Measurements from ENCODE around the gene GRIN2A.

Gene GRIN2A

DNA sequence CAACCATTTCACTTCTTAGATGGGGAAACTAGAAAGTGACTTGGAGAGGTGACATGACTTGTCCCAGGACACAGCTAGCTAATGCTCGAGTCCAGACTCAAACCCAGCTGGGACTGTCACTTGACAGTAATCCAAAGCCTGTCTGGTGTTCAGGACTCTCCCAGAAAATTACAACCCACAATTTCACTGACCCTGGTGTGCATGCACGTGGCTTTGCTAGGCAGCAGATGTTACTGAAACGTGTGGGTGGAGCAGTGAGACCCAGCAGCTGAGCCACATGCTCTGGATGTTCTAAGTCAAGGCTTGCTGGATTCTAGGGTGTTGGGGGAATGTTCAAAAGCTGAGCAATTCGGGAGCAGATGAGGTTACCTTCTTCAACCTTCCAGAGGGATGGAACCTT lies 364.6 kb downstream of the GRIN2A start:
- DNase-seq (ENCODE audit: low read depth), result no peak

DNA sequence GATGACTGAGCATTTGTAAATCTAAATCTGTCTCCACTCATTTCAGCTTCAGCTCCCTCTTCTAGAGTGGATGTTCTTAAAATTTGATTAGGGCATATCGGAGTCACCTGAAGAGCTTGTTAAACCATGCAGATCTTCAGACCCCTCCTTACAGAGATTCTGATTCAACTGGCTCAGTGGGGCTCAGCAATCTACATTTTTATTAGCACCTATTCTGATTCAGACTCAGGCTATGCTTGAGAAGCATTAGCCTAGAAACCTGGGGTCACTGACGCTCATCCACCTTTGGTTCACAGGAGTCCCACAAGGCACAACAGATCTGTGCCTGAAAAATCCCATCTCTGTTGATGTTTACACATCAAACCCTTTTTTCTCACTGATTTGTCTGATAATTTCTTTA lies 365.6 kb downstream of the GRIN2A start:
- DNase-seq (ENCODE audit: low read depth), result no peak

DNA sequence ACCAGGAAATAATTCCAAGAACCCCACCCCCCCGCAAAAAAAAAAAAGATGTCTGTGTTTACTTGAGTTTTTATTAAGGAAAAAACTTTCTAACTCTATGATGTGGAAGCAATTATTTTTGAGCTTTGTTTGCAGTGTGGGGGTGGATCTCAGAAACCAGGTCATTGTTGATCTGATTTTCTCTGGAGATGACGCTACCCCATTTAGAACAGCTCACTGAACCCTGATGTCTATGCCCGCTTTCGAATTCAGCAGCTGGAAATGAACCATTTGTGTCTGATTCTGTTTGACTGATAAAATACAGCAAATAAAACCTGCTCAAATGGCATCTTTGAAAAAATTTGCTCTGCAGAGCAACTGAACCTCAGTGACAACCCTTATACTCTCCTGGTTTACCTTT lies 368.6 kb downstream of the GRIN2A start:
- no peak for DNase-seq (ENCODE audit: low read depth)

DNA sequence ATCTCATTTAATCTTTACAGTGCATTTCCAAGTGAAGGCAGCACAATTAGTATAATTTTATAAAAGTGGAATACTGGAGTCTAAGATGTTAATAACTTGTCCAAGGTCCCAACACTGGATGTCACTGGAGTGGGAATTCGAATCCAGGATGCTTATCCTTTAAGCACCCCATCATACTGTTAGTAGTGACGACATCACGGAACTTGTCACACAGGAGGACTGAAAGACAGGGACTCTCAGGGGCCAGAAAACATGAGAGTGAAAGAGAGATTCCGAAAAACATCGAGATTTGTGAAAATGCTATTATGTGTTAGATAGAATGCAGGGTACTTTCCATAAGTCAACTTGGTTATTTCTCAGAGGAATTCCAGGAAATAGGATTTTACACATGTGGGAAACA lies 374.0 kb downstream of the GRIN2A start:
- DNase-seq (ENCODE audit: low read depth), result no peak

DNA sequence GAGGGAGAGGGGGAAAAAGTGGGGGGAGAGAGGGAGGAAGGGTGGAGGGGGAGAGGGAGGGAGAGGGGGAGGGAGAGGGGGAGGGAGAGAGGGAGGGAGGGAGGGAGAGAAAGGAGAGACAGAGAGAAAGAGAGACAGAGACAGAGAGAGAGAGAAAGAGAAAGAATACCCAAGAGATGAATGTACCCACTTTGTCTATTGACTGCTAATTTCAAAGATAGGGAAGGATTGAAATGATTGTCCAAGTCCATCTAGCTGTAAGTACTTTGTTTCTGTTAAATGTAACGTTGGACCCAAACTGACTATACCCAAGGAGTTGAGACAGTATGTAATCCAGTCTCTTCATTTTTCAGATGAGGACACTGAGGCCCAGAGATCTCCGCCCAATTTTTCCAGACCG lies 374.9 kb downstream of the GRIN2A start:
- no peak for DNase-seq (ENCODE audit: low read depth)

DNA sequence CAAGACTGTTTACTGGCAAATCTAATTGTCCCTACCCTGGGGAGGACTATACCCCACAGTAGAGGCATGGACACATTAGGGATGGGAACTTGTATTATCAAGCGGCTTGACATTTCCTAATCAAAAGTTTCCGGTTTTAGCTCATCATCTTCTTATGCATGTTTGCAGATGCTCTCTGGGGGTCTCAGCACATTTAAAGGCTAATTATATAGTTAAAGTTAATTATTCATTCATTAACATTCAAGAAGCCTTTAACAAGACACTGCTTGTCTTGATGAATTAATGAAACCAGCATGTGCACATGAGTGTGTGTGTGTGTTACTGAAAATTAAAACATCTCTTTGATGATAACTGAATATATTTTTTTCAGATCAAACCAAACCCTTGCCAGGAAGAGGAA lies 377.1 kb downstream of the GRIN2A start:
- DNase-seq (ENCODE audit: low read depth), result no peak

DNA sequence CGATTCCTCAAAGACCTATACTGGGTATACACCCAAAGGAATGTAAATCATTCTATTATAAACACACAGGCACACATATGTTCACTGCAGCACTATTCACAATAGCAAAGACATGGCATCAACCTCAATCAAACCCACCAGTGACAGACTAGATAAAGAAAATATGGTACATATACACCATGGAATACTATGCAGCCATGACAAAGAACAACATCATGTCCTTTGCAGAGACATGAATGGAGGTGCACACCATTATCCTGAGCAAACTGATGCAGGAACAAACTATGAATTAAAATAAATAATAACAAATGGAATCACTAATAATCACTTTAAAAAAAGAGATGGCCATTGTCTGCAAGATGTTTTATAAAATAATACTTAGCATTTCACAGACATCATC lies 380.1 kb downstream of the GRIN2A start:
- DNase-seq (ENCODE audit: low read depth), result no peak

DNA sequence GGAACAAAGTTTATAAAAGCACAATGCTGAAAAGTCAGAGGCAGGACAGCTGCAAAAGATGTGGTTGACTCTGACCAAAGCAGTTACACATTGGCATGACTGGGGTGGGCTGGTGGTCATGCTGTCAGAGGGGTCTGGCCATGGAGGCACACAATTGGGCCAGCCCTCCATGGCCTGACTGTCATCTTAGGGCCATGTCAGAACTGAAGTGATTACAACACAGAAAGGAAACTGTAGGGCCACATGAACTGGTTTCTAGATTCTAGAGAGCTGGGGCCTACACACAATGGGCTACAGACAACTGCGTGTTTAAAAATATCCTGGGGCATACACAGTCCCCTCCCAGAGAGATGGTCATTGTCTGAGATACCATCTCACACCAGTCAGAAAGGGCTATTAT lies 380.6 kb downstream of the GRIN2A start:
- no peak for DNase-seq (ENCODE audit: low read depth)

DNA sequence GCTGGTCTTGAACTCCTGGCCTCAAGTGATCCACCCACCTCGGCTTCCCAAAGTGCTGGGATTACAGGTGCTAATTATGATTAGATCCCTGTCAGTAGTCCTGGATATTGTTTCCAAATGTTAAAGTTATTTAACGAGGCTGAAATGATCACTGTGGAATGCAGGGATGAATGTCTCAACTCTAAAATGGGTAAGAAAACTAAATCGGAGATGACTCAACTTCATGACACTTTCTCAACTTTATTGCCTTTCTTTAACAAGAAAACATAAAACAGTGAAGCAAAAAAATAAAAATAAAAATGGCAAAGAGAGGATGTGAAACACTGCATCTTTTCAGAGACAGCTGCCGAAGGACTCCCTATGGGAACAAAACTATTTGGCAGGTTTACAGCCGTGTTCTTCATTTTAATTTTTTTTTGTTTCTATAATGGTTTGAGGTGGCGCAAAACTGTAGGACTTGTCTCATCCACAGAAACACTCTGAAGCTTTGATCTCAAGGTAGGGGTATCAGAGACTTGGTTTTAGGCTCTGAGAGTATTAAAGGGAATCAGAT lies 382.0 kb downstream of the GRIN2A start:
- no peak for DNase-seq (ENCODE audit: low read depth)

DNA sequence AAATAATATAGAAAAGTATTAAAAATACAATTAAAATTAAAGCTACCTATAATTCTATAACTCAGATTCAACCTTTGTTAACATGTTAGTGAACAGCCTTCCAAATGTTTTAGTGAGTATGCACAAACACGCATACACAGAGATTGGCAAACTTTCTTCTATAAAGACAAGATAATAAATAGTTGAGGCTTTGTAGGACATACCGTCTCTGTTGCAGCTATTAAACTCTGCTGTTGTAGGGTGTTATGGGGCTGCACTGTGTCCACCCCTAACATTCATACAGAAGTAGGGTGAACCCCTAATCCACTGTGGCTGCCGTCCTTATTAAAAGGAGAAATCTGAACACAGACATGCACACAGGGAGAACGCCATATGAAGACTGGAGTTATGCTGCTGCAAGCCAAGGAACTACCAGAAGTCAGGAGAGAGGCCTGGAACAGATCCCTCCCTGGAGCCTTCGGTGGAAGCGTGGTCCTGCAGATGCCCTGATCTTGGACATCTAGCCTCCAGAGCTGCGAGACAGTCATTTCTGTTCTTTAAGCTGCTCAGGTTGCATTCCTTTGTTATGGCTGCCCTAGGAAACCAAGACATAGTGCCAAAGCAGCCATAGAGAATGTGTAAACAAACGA lies 383.2 kb downstream of the GRIN2A start:
- DNase-seq (ENCODE audit: low read depth), result no peak

DNA sequence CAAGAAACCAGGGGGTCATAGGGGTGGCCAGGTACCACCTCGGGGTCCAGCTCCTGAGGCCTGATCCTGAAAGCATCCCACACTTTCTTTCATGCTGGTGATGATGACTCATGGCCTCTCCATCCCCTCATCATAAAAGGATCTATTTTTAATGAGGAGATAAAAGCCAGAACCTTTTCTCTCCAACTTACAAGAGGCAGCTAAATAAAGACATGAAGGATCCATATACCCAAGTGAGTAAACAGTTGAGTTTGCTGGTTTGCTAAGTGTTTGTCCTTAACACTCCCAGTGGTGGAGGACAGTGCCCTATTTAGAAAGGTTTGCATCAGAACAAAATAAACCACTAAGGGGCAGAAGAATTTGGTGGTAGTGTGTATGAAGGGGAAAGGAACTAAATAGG lies 383.8 kb downstream of the GRIN2A start:
- no peak for DNase-seq (ENCODE audit: low read depth)

DNA sequence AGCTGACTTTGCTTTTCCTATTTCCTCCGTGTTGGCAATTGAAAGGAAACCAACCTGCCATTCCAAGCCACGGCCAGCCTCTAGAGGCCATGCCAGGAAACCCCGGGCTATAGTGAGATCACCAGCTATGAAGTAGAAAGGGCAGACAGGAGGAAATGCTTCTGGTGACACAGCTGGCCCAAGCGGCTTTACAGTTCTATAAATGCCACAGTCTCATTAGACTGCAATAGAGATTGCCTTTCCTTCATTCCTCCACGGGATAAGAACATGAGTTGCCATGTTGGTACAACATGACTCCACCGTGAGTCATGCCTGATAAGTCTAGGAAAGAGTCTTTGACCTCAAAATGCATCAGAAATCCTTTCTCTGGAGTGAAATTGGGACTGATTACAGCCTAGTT lies 384.9 kb downstream of the GRIN2A start:
- DNase-seq (ENCODE audit: low read depth), result peak; percentile 1

DNA sequence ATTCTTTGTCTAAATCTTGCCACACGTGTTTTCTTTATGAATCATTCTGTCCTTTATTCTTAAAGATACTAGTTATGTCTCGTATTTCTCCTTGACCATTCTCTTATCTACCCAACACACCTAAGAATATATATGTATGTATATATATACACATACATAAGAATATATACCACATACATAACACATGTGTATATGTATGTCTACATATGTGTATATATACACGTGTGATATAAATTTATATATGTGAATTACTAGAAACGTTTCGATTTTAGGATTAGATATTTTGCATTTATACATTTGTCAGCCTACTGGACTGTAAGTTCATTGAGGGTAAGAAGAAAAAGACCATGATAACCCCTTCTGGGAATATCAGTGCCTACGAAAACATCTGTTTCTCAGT lies 388.6 kb downstream of the GRIN2A start:
- DNase-seq (ENCODE audit: low read depth), result no peak

DNA sequence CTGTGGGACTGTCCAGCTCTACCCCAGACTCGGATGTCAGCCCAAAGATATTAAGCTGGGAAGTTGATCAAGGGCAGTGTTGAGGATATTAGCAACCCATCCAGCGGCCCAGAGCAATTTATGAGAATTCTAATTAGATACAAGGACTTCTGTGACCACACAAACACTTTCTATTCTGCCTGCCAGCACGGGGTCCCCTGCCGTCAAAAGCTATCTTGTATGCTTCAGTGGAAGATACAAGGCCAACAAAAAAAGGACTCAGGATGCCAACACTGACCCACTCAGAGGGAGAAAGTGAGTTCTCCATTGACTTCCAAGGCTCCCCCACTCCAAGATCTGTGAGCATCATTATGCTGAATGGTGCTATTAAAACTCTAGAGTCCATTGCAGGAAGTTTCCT lies 390.7 kb downstream of the GRIN2A start:
- DNase-seq (ENCODE audit: low read depth), result no peak

DNA sequence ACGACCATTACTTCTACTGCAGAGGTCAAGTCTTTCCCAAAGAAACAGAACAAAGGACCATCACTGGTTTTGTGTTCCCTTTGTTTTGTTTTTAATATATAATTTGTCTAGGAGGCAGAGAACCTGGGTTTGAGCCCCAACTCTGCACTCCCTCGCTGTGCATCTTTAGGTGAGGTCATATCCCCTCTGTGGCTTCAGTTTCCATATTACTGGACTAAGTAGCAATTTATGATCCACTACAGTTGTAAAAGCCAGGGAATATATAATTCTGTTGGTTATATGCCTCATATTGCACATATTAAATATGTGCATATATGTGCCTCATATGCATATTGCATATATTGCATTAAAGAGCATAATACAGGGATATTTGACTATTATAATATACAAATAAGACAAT lies 392.0 kb downstream of the GRIN2A start:
- DNase-seq (ENCODE audit: low read depth), result no peak

DNA sequence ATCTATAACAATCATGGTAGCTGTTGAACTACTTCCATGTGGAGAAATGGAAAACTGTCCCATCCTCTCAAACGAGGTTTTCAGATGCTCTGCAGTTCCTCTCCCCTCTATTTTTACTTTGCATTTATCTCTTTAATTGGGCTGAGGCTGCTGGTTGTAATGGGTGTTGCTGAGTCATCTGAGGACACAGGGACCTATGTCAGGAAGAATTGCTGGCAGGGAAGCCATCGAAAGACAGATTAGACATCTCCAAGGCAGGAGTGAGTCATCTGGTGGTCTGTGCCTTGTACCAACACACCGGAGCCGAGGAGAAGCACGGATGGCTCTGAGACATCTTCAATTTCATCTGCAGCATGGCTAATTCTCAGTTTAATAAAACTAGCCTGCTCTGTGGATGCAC lies 394.5 kb downstream of the GRIN2A start:
- no peak for DNase-seq (ENCODE audit: low read depth)

DNA sequence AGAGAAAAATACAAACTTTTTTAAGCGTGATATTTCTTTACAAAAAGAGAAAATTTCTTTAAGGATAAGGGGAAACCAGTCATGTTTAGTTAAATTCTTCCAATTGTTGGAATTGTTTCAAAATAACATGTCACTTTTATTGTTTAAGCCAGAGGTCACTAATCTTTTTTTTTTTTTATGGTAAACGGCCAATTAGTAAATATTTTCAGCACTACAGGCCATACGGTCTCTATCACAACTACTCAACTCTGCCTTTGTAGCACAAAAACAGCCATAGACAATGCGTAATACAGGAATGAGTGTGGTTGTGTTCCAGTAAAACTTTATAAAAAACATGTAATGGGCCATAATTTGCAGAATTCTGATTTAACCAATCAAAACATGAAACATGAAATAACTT lies 401.4 kb downstream of the GRIN2A start:
- no peak for DNase-seq (ENCODE audit: low read depth)

DNA sequence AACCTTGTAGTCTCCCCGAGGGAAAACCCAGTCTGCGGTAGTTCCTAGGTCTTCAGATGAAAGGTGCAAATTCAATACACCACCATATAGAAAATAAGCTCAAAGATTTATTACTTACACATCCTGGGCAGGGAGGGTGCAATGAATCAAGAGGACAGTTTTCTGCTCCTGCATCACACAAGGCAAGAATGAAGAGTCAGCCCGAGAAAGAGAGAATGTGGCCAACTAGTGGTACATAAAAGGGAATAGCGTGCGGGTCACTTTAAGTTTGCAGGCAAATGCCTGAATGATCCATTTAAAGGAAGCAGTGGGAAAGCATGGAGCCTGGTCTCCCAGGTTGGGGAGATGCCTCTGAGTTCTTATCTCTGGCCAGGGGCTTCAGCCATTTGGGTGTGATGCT lies 403.4 kb downstream of the GRIN2A start:
- DNase-seq (ENCODE audit: low read depth), result no peak

DNA sequence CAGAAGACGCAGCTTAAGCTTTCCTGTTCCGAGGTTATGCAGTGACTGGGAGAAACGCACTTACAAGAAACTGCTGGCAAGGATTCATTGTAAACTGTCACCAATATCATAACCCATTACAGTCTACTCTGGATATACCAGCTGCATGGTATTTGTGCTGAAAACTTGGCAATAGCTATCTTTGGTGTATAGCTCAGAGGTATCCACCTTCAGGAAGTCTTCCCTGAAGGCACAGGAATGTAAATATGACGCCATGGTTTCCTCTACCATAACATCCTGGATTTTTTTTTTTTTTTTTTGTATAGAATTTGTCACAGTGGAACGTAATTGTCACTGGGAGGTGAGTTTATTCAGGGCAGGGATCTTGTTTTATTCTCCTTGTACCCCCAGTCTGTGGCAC lies 406.2 kb downstream of the GRIN2A start:
- DNase-seq (ENCODE audit: low read depth), result no peak

DNA sequence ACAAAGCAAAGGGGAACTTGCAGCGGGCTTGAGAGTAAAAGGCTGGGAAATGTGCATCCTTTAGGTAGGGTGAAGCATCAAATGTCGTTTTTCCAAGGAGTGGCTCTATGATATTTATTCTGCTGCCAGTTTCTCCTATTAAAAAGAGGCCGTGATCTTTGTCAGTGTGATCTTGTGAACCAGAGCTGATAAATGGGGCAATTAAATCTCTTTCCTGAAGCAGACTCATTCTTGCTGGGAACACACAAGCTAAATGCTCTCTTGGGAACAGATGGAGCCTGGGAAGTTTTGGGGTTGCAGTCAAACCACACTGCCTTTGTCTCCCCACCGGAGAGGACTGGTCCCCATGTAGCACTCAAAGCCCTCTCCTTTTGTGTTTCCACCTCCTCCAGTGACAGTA lies 408.9 kb downstream of the GRIN2A start:
- no peak for DNase-seq (ENCODE audit: low read depth)

DNA sequence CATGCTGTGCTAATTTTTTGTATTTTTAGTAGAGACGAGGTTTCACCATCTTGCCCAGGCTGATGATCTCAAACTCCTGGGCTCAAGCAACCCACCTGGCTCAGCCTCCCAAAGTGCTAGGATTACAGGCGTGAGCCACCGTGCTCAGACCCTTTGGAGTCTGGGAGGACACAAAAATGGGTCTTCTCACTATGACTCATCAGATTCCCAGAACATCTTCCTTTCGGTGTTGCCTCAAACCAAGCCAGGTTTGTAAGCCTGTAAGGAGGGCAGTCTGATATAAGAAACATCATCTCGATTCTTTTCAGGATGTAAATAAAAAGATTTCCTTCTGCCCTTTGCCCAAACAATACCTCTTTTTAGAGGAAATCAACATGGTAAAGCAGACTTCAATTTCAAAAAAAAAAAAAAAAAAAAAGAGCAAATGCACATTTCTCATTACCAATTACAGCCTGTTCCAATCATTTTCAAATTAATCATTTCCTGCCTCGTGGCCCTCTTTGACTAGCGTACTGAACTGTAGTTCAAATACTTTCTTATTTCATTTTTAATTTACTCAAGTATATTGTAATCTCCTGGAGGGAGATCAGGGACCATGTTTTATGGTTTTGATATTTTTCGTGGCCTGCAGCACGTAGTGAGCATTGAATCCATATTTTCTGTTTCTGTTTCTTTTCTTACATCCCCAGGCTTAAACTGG lies 409.6 kb downstream of the GRIN2A start:
- DNase-seq (ENCODE audit: low read depth), result no peak

DNA sequence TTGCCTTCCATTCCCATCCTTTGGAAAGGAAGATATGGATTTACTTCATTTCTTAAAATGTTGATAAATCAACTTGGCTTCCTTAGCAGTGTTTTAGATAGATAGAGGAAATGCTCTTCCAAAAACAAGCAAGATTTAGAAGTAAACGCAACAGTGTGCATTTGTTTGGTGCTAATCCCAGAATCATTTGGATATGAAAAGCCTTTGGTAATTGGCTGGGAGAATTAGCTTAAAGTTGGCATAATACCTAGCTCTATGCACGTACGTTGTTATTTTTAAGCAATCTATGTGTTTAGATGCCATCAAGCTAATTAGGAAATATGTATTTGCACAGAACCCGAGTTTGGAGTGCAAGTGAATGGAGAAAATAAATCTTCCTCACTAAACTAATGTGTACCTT lies 415.3 kb downstream of the GRIN2A start:
- DNase-seq (ENCODE audit: low read depth), result no peak

DNA sequence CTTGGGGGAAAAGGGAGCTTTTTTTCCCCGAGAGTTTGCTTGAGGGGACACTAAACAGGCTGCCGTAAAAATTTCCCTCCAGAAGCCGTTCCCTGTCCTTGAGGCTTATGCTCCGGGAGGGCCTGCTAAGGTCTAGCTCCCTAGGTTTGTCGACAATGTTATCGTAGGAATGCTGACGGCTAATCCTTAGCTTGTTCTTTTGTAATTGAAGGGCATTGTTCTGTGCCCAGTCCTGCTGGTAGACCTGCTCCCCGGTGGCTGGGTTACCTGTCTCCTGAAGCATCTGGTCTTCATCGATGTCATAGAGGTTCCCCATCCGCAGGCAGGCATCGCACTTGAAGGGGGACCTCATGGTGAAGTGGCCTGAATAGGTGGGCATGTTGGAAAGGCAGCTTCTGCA lies 418.7 kb downstream of the GRIN2A start:
- no peak for DNase-seq (ENCODE audit: low read depth)

DNA sequence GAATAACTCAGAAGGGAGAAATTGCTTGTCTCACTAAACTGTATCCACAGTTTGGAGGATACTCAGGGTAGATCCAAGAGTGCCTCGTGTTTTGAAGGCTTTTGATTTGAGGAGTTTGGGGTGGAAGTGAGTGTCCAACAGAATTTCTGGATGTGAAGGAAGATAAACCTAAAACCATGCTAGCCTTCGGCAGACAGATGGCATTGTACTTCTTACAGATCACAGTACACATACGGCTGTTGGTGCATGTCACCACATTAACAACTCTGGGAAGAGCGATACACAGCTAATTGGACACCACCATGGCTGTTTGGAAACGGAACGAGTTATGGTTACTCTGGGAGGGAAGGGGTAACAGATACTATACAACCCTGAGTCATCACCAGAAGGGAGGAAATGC lies 420.4 kb downstream of the GRIN2A start:
- DNase-seq (ENCODE audit: low read depth), result no peak
